ENCODE results near the gene MAP3K21. TPM values are rescaled to one million over a fixed set of nuclear protein-coding genes. Genes with fewer than 3 reads are reported as not detected.

The MAP3K21 gene
- total RNA-seq, 2 donors from 2014 or later, result 1.8 to 2.7 TPM

- H3K9me3 Mint-ChIP-seq, result no peaks in the 10 kb centered on the region
- DNase-seq (no peak), ATAC-seq (replicated peaks in 1 of 2) (no peak)
- H3K27me3 Mint-ChIP-seq (ENCODE audit: low read depth), result no peaks in the 10 kb centered on the region
- H3K36me3 Mint-ChIP-seq (ENCODE audit: insufficient read depth in 2 of 2), result no peaks in the 10 kb centered on the region
- H3K4me3 Mint-ChIP-seq, result peak overlapping the region in 1 of 2 donors; percentile 41
- H3K4me1 Mint-ChIP-seq (ENCODE audit: low read depth), result peaks cover 4% of the 10 kb centered on the region
- H3K27ac Mint-ChIP-seq, result peak overlapping the region; percentile 36
Observed at GRCh38 chr1:233356705-233356987, 29.1 kb downstream of the MAP3K21 start.

- Mint-ChIP-seq H3K27ac (no peak overlapping the region), H3K27me3 (ENCODE audit: low read depth) (no peaks in the 10 kb centered on the region), H3K4me3 (no peak overlapping the region), H3K9me3 (no peaks in the 10 kb centered on the region), H3K4me1 (ENCODE audit: low read depth) (peaks cover 4% of the 10 kb centered on the region), H3K36me3 (ENCODE audit: insufficient read depth in 2 of 2) (no peaks in the 10 kb centered on the region)
- ATAC-seq (replicated peaks in 1 of 2), result peak; percentile 43 to 86
- DNase-seq, result peak in 1 of 2 donors; percentile 13
Observed at GRCh38 chr1:233357595-233358397, 30.3 kb downstream of the MAP3K21 start.

- Mint-ChIP-seq H3K4me3 (no peak overlapping the region), H3K27ac (no peak overlapping the region), H3K9me3 (no peaks in the 10 kb centered on the region), H3K36me3 (ENCODE audit: insufficient read depth in 2 of 2) (no peaks in the 10 kb centered on the region), H3K27me3 (ENCODE audit: low read depth) (no peaks in the 10 kb centered on the region), H3K4me1 (ENCODE audit: low read depth) (peaks cover 4% of the 10 kb centered on the region)
- no peak for DNase-seq
- no peak for ATAC-seq (replicated peaks in 1 of 2)
Observed at GRCh38 chr1:233359431-233359830, 31.9 kb downstream of the MAP3K21 start.

GRCh38 chr1:233359905-233360304 is 32.4 kb downstream of the MAP3K21 start:
- Mint-ChIP-seq H3K27me3 (ENCODE audit: low read depth) (no peaks in the 10 kb centered on the region), H3K27ac (no peak overlapping the region), H3K4me3 (no peak overlapping the region), H3K36me3 (ENCODE audit: insufficient read depth in 2 of 2) (no peaks in the 10 kb centered on the region), H3K9me3 (no peaks in the 10 kb centered on the region), H3K4me1 (ENCODE audit: low read depth) (peaks cover 4% of the 10 kb centered on the region)
- DNase-seq (no peak), ATAC-seq (replicated peaks in 1 of 2) (no peak)

GRCh38 chr1:233360525-233361102 is 33.1 kb downstream of the MAP3K21 start:
- Mint-ChIP-seq H3K36me3 (ENCODE audit: insufficient read depth in 2 of 2) (no peaks in the 10 kb centered on the region), H3K9me3 (no peaks in the 10 kb centered on the region), H3K4me1 (ENCODE audit: low read depth) (peaks cover 4% of the 10 kb centered on the region), H3K27me3 (ENCODE audit: low read depth) (no peaks in the 10 kb centered on the region), H3K27ac (no peak overlapping the region), H3K4me3 (no peak overlapping the region)
- ATAC-seq (replicated peaks in 1 of 2) (no peak), DNase-seq (no peak)

GRCh38 chr1:233361876-233362275 is 34.4 kb downstream of the MAP3K21 start:
- DNase-seq (no peak), ATAC-seq (replicated peaks in 1 of 2) (no peak)
- no peaks in the 10 kb centered on the region for H3K27me3 Mint-ChIP-seq (ENCODE audit: low read depth)
- no peak overlapping the region for H3K4me3 Mint-ChIP-seq
- no peak overlapping the region for H3K27ac Mint-ChIP-seq
- no peaks in the 10 kb centered on the region for H3K36me3 Mint-ChIP-seq (ENCODE audit: insufficient read depth in 2 of 2)
- peaks cover under 1% of the 10 kb centered on the region for H3K4me1 Mint-ChIP-seq (ENCODE audit: low read depth)
- H3K9me3 Mint-ChIP-seq, result no peaks in the 10 kb centered on the region

- H3K4me1 Mint-ChIP-seq (ENCODE audit: low read depth), result no peaks in the 10 kb centered on the region
- H3K36me3 Mint-ChIP-seq (ENCODE audit: insufficient read depth in 2 of 2), result no peaks in the 10 kb centered on the region
- H3K27me3 Mint-ChIP-seq (ENCODE audit: low read depth), result no peaks in the 10 kb centered on the region
- ATAC-seq (replicated peaks in 1 of 2) (no peak), DNase-seq (no peak)
- H3K4me3 Mint-ChIP-seq, result no peak overlapping the region
- H3K9me3 Mint-ChIP-seq, result no peaks in the 10 kb centered on the region
- no peak overlapping the region for H3K27ac Mint-ChIP-seq
Observed at GRCh38 chr1:233362743-233363142, 35.2 kb downstream of the MAP3K21 start.

- Mint-ChIP-seq H3K4me3 (no peak overlapping the region), H3K4me1 (ENCODE audit: low read depth) (no peaks in the 10 kb centered on the region), H3K36me3 (ENCODE audit: insufficient read depth in 2 of 2) (no peaks in the 10 kb centered on the region), H3K27ac (no peak overlapping the region), H3K27me3 (ENCODE audit: low read depth) (no peaks in the 10 kb centered on the region), H3K9me3 (no peaks in the 10 kb centered on the region)
- no peak for DNase-seq
- no peak for ATAC-seq (replicated peaks in 1 of 2)
Observed at GRCh38 chr1:233364026-233364425, 36.5 kb downstream of the MAP3K21 start.

GRCh38 chr1:233364695-233365539 is 37.4 kb downstream of the MAP3K21 start:
- Mint-ChIP-seq H3K4me3 (no peak overlapping the region), H3K9me3 (no peaks in the 10 kb centered on the region), H3K36me3 (ENCODE audit: insufficient read depth in 2 of 2) (no peaks in the 10 kb centered on the region), H3K27ac (no peak overlapping the region), H3K27me3 (ENCODE audit: low read depth) (no peaks in the 10 kb centered on the region), H3K4me1 (ENCODE audit: low read depth) (no peaks in the 10 kb centered on the region)
- no peak for ATAC-seq (replicated peaks in 1 of 2)
- no peak for DNase-seq

- Mint-ChIP-seq H3K36me3 (ENCODE audit: insufficient read depth in 2 of 2) (no peaks in the 10 kb centered on the region), H3K9me3 (no peaks in the 10 kb centered on the region), H3K4me3 (no peak overlapping the region), H3K27ac (no peak overlapping the region), H3K27me3 (ENCODE audit: low read depth) (no peaks in the 10 kb centered on the region), H3K4me1 (ENCODE audit: low read depth) (no peaks in the 10 kb centered on the region)
- ATAC-seq (replicated peaks in 1 of 2) (no peak), DNase-seq (no peak)
Observed at GRCh38 chr1:233366575-233366974, 39.1 kb downstream of the MAP3K21 start.

GRCh38 chr1:233367057-233367803 is 39.7 kb downstream of the MAP3K21 start:
- H3K27me3 Mint-ChIP-seq (ENCODE audit: low read depth), result no peaks in the 10 kb centered on the region
- no peak overlapping the region for H3K4me3 Mint-ChIP-seq
- no peaks in the 10 kb centered on the region for H3K4me1 Mint-ChIP-seq (ENCODE audit: low read depth)
- no peaks in the 10 kb centered on the region for H3K9me3 Mint-ChIP-seq
- no peak overlapping the region for H3K27ac Mint-ChIP-seq
- no peak for ATAC-seq (replicated peaks in 1 of 2)
- no peaks in the 10 kb centered on the region for H3K36me3 Mint-ChIP-seq (ENCODE audit: insufficient read depth in 2 of 2)
- DNase-seq, result no peak

- DNase-seq (no peak), ATAC-seq (replicated peaks in 1 of 2) (no peak)
- H3K27ac Mint-ChIP-seq, result no peak overlapping the region
- no peaks in the 10 kb centered on the region for H3K4me1 Mint-ChIP-seq (ENCODE audit: low read depth)
- H3K27me3 Mint-ChIP-seq (ENCODE audit: low read depth), result no peaks in the 10 kb centered on the region
- no peak overlapping the region for H3K4me3 Mint-ChIP-seq
- H3K9me3 Mint-ChIP-seq, result no peaks in the 10 kb centered on the region
- no peaks in the 10 kb centered on the region for H3K36me3 Mint-ChIP-seq (ENCODE audit: insufficient read depth in 2 of 2)
Observed at GRCh38 chr1:233368106-233368788, 40.7 kb downstream of the MAP3K21 start.
